KMS-11 (cell line): Measurements from ENCODE around the gene STX8.

ENCODE experiments used
- H2AFZ ChIP-seq: fragments of 200-600 bp; sonication (generic); 2 replicates; pipeline ENCODE4 v1.6.1; 2016; ENCODE audit warnings: antibody characterized with exemption, mixed run types, low read depth
- H3K27ac ChIP-seq: fragments of 200-600 bp; sonication (generic); 2 replicates; pipeline ENCODE4 v1.6.1; 2016; ENCODE audit warnings: mild to moderate bottlenecking, mixed run types
- H3K27me3 ChIP-seq: fragments of 200-600 bp; sonication (generic); 2 replicates; pipeline ENCODE4 v1.6.1; 2017; ENCODE audit warnings: mild to moderate bottlenecking, low read depth, mixed run types, moderate library complexity; ENCODE audit not compliant: insufficient read depth
- H3K36me3 ChIP-seq: fragments of 200-600 bp; sonication (generic); 2 replicates; pipeline ENCODE4 v1.6.1; 2017; ENCODE audit warnings: mild to moderate bottlenecking, mixed run types; ENCODE audit not compliant: insufficient read depth
- H3K4me1 ChIP-seq: fragments of 200-600 bp; sonication (generic); 2 replicates; pipeline ENCODE4 v1.6.1; 2016; ENCODE audit warnings: mild to moderate bottlenecking, low read depth, mixed run types; ENCODE audit not compliant: poor library complexity, severe bottlenecking
- H3K4me2 ChIP-seq: fragments of 200-600 bp; sonication (generic); 2 replicates; pipeline ENCODE4 v1.7.0; 2016; ENCODE audit warnings: mild to moderate bottlenecking, mixed run types
- H3K4me3 ChIP-seq: fragments of 200-600 bp; sonication (generic); IDR thresholded peaks from 2 replicates; pipeline ENCODE4 v1.6.1; 2017; ENCODE audit warnings: low read depth, low read length, mixed read lengths; ENCODE audit not compliant: insufficient read depth
- H3K79me2 ChIP-seq: fragments of 200-600 bp; sonication (generic); 2 replicates; pipeline ENCODE4 v1.6.1; 2016; ENCODE audit warnings: low read depth, mixed run types; ENCODE audit not compliant: insufficient read depth
- H3K9ac ChIP-seq: fragments of 200-600 bp; sonication (generic); 2 replicates; pipeline ENCODE4 v1.6.1; 2016; ENCODE audit warnings: mild to moderate bottlenecking, mixed run types
- H4K20me1 ChIP-seq: fragments of 200-600 bp; sonication (generic); 2 replicates; pipeline ENCODE4 v1.6.1; 2016; ENCODE audit warnings: mild to moderate bottlenecking, mixed run types; ENCODE audit not compliant: insufficient read depth
- TF ChIP-seq, protein P1 (sequence below): fragments of 200-600 bp; sonication (generic); conservative IDR thresholded peaks from 2 replicates; pipeline ENCODE4 v1.6.1; 2017; ENCODE audit warnings: low read depth, mild to moderate bottlenecking, antibody characterized with exemption, low read length, moderate library complexity, mixed read lengths

The STX8 gene

DNA sequence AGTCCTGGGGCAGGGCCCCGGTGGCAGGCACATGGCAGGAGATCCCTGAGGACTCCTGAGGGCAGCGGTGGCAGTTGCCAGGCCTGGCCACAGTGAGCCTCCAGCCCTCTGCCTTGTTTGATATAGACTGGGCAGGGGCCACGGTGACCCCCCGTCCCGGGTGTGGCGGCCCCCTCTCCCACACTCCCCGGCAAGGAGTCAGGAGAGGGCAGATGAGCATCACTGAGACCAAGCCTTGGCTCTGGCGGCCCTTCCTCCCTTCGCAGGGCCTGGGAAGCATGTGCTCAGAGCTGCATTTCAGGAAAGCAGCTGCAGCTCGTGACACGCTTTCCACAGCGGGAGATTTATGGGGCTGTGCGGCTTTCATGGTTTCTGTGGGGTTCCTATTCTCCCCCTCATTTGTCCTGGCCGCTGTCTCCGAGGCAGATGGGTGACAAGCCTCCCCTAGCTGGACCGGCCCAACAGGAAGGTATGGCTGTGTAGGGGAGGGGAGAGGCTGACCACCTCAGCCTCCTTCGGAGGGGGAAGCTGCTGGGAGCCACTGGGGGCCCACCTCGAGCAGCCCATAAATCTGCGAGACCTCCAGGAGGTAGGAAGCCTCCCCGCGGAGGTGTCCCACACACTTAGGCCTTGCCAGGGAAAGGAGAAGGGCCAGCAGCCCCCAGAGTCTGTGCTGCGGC lies 342.9 kb downstream of the STX8 start:
- H3K27me3 ChIP-seq: no peaks in the 10 kb centered on the region
- no peaks in the 10 kb centered on the region for H3K36me3 ChIP-seq
- H2AFZ ChIP-seq: no peak overlapping the region
- no peak overlapping the region for H3K4me2 ChIP-seq
- no peak overlapping the region for H3K27ac ChIP-seq
- H3K79me2 ChIP-seq: no peaks in the 10 kb centered on the region
- TF ChIP-seq, protein P1, sequence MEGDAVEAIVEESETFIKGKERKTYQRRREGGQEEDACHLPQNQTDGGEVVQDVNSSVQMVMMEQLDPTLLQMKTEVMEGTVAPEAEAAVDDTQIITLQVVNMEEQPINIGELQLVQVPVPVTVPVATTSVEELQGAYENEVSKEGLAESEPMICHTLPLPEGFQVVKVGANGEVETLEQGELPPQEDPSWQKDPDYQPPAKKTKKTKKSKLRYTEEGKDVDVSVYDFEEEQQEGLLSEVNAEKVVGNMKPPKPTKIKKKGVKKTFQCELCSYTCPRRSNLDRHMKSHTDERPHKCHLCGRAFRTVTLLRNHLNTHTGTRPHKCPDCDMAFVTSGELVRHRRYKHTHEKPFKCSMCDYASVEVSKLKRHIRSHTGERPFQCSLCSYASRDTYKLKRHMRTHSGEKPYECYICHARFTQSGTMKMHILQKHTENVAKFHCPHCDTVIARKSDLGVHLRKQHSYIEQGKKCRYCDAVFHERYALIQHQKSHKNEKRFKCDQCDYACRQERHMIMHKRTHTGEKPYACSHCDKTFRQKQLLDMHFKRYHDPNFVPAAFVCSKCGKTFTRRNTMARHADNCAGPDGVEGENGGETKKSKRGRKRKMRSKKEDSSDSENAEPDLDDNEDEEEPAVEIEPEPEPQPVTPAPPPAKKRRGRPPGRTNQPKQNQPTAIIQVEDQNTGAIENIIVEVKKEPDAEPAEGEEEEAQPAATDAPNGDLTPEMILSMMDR: no peak
- no peak overlapping the region for H3K4me3 ChIP-seq
- H4K20me1 ChIP-seq: no peaks in the 10 kb centered on the region
- H3K4me1 ChIP-seq: no peaks in the 10 kb centered on the region
- no peak overlapping the region for H3K9ac ChIP-seq

DNA sequence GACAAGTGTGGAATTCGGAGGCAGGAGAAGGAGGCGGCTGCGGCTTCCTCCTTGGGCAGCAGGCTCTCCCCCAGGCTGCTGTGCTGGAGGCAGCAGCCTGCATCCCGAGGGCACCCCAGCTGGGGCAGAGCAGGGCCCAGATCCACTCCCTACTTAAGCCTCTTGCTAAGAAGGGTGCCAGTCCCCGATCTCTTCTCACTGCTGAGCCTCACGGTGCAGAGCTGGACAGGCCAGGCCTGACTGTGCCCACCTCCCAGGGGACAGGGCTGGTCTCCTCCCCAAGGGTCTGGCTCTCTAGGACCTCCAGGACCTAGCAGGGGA lies 343.5 kb downstream of the STX8 start:
- TF ChIP-seq, protein P1: no peak
- Histone ChIP-seq H4K20me1 (no peaks in the 10 kb centered on the region), H3K79me2 (no peaks in the 10 kb centered on the region)

DNA sequence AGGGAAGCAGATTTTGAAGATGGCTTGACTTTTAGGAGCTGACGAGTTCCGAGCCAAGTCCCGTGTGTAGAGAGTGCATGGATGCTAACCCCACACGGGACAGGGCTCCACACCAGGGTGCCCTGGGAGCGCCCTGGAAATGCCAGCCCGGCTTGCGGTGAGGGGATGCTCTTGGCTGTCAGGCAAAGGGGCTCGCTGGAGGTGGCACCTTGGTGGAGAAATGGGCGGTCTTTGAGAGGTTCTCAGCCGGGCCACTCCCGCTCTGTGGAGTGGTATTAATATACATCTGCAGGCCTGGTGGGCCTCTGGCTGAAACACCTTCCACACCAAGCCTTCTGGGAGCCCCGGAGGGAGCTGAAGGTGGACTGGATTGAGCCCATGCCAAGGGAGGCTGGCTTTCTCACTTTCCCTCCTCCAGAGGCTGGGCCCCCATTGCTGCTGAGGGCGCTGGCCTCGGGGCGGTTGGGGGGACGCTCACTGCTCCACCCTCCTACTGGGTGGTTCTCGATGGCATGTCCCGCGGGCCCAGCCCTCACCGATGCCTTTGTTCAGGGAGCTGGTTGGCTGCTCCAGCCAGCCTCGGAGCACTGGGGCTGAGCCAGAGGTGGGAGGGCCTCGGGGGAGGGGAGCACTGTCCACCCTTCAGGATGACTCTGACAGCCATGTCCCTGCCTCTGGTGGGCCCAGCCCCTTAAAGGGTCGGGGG lies 344.0 kb downstream of the STX8 start:
- no peaks in the 10 kb centered on the region for H3K79me2 ChIP-seq
- TF ChIP-seq, protein P1: no peak
- no peak overlapping the region for H3K9ac ChIP-seq
- H3K4me1 ChIP-seq: no peaks in the 10 kb centered on the region
- no peaks in the 10 kb centered on the region for H4K20me1 ChIP-seq
- no peaks in the 10 kb centered on the region for H3K36me3 ChIP-seq
- no peaks in the 10 kb centered on the region for H3K27me3 ChIP-seq
- no peak overlapping the region for H3K4me2 ChIP-seq
- no peak overlapping the region for H2AFZ ChIP-seq
- H3K4me3 ChIP-seq: no peak overlapping the region
- no peak overlapping the region for H3K27ac ChIP-seq

More for the DNA sequence above, 343.5 kb downstream of the STX8 start:
- Histone ChIP-seq H3K4me1 (no peaks in the 10 kb centered on the region), H2AFZ (no peak overlapping the region), H3K4me3 (no peak overlapping the region), H3K36me3 (no peaks in the 10 kb centered on the region), H3K27ac (no peak overlapping the region), H3K27me3 (no peaks in the 10 kb centered on the region), H3K9ac (no peak overlapping the region), H3K4me2 (no peak overlapping the region)

DNA sequence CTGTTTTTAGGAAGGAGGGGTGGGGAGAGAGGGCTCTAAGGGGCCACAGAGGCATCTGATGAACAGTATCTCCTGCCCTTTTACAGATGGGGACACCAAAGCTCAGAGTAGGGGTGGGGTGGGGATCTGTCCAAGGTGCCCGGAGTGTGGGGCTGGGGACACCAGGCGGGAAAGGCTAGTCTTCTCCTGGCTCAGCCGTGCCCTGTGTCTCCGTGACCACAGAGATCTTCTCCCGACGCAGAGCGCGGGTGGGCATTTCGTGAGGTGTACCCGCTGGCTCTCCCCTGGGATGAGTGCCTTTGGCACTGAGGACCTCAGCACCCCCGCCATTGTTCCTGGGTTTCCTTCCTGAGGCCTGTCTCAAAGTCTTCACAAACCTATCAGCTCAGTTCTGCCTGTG lies 344.8 kb downstream of the STX8 start:
- no peak overlapping the region for H3K4me3 ChIP-seq
- no peak overlapping the region for H3K4me2 ChIP-seq
- H3K27me3 ChIP-seq: no peaks in the 10 kb centered on the region
- H3K9ac ChIP-seq: no peak overlapping the region
- no peaks in the 10 kb centered on the region for H3K4me1 ChIP-seq
- TF ChIP-seq, protein P1: no peak
- H3K27ac ChIP-seq: no peak overlapping the region
- H3K79me2 ChIP-seq: no peaks in the 10 kb centered on the region
- H3K36me3 ChIP-seq: no peaks in the 10 kb centered on the region
- no peak overlapping the region for H2AFZ ChIP-seq
- H4K20me1 ChIP-seq: no peaks in the 10 kb centered on the region
